HG03460 (cell line): ENCODE data around the gene FBLN2.

Experiments used
- ATAC-seq: cut with Tn5 transposase; IDR thresholded peaks from one replicate; pipeline ENCODE4 v1.9.1; 2021; ENCODE audit not compliant: unreplicated experiment

FBLN2 gene

DNA sequence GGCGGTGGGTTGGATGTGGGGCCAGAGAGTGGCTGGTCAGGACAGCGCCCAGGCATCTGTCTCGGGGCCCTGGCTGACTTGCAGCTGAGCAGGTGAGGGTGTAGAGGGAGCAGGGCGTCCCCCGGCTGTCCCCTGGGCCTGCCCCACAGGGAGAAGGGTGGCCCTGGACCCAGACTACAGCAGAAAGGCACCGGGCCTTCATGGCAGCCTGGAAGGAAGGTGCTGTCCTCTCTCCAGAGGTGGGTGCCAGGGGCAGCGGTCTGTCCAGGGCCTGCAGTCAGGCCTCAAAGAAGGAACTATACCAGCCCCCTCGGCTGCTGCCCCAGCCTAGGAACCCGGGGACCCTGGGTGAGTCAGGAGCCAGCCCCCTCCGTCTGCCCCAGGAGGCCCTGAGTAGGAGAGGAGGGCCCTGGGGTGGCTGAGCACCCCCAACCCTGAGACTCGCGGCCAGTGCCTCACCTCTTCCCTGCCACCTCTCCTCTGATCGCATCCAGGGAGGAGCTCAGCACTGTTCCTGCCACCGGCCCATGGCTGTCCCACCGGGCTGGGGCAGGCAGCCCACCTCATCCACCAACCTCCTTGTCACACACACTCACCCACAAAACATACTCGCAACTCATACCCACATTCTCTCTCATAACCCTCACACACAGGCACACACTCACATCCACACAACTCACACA lies 133.5 kb downstream of the FBLN2 start:
- ATAC-seq = no peak

DNA sequence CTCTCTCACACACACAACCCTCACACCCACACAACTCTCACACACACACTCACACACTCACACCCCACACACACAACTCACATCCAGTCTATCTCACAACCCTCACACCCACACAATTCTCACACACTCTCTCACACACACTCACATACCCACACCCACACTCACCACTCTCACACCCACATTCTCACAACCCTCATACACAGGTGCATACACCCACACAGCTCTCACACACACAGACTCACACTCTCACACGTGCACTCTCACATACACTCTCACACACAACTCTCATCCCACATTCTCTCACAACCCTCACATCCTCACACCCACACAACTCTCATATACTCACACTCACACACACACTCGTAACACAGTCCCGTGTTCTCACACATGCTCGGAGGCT lies 134.4 kb downstream of the FBLN2 start:
- ATAC-seq = no peak

DNA sequence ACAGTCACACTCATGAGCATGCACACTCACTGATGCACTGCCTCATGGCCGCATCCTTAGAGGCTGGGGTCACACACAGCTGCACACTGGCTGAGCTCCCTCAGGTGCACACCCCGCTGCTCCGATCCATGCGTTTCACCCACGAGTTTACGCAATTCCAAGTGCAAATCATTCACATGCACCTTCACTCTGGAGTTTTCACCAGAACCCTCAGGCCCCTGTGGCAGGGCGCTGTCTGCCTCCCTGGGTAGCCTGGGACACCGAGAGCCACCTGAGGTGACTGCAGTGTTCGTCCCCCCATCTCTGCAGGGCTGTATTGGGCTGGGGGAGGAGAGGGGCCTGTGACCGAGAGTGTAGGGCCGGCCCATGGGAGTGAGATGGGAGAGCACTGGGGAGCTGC lies 134.8 kb downstream of the FBLN2 start:
- ATAC-seq = no peak

DNA sequence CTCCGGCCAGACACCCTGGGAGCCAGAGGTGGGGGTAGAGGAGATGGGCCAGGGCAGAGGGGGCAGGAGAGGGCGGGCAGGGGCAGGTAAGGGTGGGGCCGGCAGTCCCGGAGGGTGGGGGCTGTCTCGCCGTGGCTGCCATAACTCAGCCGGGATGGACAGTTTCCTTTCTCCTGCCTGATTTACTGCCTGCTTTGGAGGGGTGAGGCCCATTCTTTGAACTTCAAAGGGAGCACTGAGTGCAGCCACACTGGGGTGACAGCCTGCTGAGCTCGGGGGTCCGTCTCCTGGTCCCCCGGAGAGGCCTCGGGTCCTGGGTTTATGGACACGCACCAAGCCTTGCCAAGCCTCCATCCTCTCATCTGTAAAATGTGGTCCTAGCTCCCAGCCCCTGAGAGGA lies 135.4 kb downstream of the FBLN2 start:
- ATAC-seq = no peak

DNA sequence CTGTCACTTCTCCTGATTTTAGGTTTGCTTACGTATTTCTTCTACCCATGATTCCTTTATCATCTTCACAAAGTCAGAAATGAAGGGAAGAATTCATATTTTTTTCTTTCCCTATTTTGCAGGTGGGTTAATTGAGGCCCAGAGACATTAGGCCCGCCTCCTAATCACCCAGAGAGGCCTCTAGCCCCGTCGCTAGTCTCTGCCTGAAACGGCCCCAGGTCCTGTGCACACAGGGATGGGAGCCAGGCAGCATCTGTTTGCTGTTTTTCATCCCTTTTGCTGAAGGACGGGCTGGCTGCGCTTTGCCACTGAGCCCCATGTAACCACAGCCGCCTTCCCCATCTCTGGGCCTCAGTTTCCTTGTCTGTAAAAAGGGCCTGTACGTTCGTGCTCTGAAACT lies 135.9 kb downstream of the FBLN2 start:
- ATAC-seq = no peak

DNA sequence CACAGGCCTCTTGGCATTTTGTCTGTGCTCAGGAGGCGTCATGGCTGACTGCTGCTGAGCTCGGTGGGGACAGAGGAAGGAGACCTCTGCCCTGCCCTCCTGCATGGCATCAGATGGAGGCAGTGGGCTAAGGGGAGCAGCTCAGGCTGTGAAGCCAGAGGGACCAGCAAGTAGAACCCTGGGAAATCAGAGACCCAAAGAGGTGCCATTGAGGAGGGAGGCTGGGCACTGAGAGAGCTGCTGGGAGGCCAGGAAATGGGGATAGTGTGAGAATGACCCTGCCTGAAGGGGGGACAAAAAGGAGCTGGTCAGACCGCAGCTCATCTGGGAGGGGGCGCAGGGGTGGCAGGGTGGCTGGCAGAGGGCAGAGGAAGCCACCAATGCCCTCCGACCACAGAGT lies 136.8 kb downstream of the FBLN2 start:
- ATAC-seq = no peak

DNA sequence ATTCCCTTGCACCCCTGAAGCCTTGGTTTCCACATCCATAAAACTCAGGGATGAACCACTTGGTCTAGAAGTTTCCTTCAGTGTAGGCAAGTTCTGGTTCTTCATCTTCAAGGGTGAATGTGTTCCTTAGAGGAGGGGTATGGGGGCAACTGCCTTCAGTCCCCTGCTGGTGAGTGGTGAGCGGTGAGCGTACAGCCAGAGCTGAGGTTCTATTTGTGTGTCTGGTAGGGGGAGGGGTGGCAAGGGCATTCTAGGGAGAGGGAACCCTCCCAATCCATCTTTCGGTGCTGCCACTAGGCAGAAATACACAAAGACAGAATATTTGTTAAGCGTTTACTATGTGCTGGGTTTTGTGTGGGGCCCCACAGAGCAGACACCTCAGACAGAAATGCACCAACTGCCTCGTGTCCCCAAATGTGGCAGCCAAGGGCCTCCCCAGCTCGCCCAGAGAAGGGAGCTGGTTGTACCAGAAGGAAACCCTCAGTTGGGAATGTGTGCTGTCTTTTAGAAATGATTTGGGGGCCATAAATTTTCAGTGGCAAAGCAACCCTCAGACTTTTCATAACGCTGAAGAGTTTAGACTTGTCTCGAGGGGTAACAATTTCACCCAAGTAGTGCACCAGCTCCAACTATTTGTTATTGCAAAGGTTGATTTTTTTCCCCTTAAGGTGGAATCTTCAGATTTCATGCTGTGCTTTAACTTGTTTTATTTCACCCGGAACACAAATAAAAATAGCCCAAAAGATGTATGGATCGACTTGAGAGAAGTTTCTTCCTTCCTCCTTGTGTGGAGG lies 137.6 kb downstream of the FBLN2 start:
- no peak for ATAC-seq

DNA sequence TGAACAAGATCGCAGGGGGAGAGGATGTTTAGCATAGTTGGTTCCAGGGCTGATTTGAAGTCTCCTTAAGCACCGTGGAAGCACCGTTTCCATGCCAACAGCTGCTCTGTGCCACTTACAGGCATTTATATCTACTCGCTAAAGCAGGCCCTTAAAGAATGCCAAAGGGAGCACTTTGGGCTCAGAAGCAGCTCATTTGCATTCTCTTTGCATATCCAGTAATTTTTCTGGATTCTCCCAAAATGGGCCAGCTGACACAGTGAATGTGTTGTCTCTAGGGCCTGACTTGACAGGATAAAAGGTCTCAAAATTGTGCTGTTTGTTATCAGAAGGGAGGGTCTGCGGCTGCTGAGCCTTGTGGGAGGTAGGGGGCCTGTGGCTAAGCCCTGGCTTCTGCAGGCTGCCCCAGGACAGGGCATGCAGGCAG lies 138.6 kb downstream of the FBLN2 start:
- no peak for ATAC-seq
